Osteocyte (in vitro differentiated cells): ENCODE measurements around the gene PNMA5. TPM values are rescaled to one million over a fixed set of nuclear protein-coding genes. Genes with fewer than 3 reads are reported as not detected.

Experiments
- DNase-seq: peaks from one replicate; pipeline ENCODE4 v3.0.0; 2021; ENCODE audit warnings: mixed read lengths; ENCODE audit not compliant: unreplicated experiment; ENCODE audit errors: extremely low spot score
- H3K27ac Mint-ChIP-seq: one replicate; pipeline ENCODE4 v1.8.0; 2021; ENCODE audit warnings: mild to moderate bottlenecking, mixed read lengths; ENCODE audit not compliant: unreplicated experiment
- H3K27me3 Mint-ChIP-seq: one replicate; pipeline ENCODE4 v1.8.0; 2021; ENCODE audit warnings: mixed read lengths; ENCODE audit not compliant: unreplicated experiment
- H3K36me3 Mint-ChIP-seq: one replicate; pipeline ENCODE4 v1.8.0; 2021; ENCODE audit warnings: mixed read lengths; ENCODE audit not compliant: unreplicated experiment
- H3K4me1 Mint-ChIP-seq: one replicate; pipeline ENCODE4 v1.8.0; 2021; ENCODE audit warnings: mixed read lengths; ENCODE audit not compliant: unreplicated experiment
- H3K4me3 Mint-ChIP-seq: one replicate; pipeline ENCODE4 v1.8.0; 2021; ENCODE audit warnings: mild to moderate bottlenecking, moderate library complexity, mixed read lengths; ENCODE audit not compliant: unreplicated experiment
- H3K9me3 Mint-ChIP-seq: one replicate; pipeline ENCODE4 v1.8.0; 2021; ENCODE audit warnings: mixed read lengths; ENCODE audit not compliant: unreplicated experiment
- CTCF ChIP-seq: fragments of 200-600 bp; sonication (generic); IDR thresholded peaks from 2 replicates; pipeline ENCODE4 v1.5.0; 2021; ENCODE audit warnings: antibody characterized with exemption, mild to moderate bottlenecking, moderate library complexity
- total RNA-seq: library from RNA; stranded (reverse); gene quantifications from 2 replicates; pipeline ENCODE4 v1.2.1, GENCODE V29; 2021

Gene PNMA5
- total RNA-seq, 1 donor from 2014 or later = not detected

DNA sequence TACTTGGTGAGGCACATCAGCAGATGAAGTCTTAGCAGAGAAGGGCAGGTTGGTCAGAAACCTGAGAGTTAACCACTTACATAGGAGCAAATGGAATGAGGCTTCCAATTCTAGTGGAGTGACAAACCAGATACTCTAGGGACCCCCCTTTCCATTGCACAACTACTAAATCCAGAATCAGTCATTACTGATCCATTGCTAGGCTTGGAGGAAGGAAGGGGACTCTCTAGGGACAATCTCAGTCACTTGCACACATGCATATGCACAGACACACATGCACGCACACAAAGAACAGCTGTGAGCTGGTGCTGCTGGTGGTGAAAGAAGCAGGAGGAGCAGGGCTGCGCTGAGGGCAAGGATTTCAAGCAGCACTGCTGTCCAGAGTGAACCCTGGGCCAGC, 25.7 kb downstream of the PNMA5 start:
- no peak for DNase-seq
- H3K27ac Mint-ChIP-seq = no peak overlapping the region
- H3K4me3 Mint-ChIP-seq = no peak overlapping the region
- peaks cover 5% of the 10 kb centered on the region for H3K36me3 Mint-ChIP-seq
- H3K9me3 Mint-ChIP-seq = no peaks in the 10 kb centered on the region
- H3K27me3 Mint-ChIP-seq = no peaks in the 10 kb centered on the region
- TF ChIP-seq CTCF = no peak
- no peaks in the 10 kb centered on the region for H3K4me1 Mint-ChIP-seq

- no peak overlapping the region for H3K4me3 Mint-ChIP-seq
- H3K27ac Mint-ChIP-seq = no peak overlapping the region
- H3K4me1 Mint-ChIP-seq = peaks cover 11% of the 10 kb centered on the region
- peaks cover 2% of the 10 kb centered on the region for H3K36me3 Mint-ChIP-seq
- no peak for DNase-seq
- no peaks in the 10 kb centered on the region for H3K27me3 Mint-ChIP-seq
- no peaks in the 10 kb centered on the region for H3K9me3 Mint-ChIP-seq
- no peak for TF ChIP-seq CTCF
Measured at GRCh38 chrX:152960115-152960514, 33.8 kb downstream of the PNMA5 start.

DNA sequence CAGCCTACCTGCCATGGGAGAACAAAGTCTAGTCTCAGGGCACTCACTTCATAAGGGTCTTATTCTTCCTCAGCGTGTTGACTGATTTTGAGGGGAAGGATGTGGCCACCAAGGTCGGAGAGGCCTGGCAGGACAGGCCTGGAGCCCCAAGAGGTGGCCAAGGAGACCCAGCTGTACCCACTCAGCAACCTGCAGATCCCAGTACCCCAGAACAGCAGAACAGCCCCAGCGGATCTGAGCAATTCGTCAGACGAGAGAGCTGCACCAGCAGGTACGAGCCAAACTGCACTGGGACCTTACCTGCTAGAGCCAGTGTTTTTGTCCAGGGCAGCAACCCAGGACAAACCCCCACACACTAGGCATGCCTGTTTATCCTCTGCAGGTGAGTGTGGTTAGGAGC, 34.3 kb downstream of the PNMA5 start:
- no peak for TF ChIP-seq CTCF
- DNase-seq = no peak
- Mint-ChIP-seq H3K9me3 (no peaks in the 10 kb centered on the region), H3K36me3 (no peaks in the 10 kb centered on the region), H3K4me3 (no peak overlapping the region), H3K4me1 (peaks cover 11% of the 10 kb centered on the region), H3K27me3 (no peaks in the 10 kb centered on the region), H3K27ac (no peak overlapping the region)

DNA sequence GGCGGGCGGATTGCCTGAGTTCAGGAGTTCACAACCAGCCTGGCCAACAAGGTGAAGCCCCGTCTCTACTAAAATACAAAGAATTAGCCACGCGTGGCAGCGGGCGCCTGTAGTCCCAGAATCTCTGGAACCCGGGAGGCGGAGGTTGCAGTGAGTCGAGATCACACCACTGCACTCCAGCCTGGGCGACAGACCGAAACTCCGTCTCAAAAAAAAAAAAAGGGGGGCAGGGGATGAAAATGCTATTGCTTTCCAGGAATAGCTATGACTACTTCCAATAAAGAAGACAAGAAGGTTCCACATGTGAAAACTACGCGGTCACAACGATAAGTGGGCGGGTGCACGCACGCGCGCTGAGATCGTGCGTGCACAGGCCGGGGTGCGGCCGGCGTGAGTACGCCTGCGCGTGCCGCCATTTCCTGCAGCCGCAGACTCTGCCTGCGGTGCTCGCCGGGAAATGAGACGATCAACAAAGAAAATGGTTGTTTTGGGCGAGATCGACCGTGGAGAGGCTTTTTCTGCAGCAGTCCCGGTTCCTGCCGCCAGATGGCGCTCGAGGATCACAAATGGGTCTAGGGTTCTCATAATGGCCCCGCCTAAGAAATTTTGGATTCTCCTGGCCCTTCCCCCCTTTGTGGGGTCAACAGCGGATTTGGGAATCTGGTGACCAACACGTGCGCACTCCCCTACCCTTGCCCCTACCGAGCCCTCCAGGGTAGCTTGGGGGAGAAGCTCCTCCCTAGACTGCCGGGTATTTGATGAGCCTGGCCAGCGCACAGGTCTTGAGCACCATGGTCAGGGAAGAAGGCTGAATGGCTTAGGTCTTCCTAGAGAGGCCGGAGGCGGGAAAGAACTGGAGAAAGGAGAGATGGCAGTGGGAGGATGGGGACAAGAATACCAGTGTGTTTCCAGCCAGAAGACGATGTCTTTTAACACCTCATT, 35.1 kb downstream of the PNMA5 start:
- DNase-seq = peak; percentile 95
- peak; percentile 91 for TF ChIP-seq CTCF

DNA sequence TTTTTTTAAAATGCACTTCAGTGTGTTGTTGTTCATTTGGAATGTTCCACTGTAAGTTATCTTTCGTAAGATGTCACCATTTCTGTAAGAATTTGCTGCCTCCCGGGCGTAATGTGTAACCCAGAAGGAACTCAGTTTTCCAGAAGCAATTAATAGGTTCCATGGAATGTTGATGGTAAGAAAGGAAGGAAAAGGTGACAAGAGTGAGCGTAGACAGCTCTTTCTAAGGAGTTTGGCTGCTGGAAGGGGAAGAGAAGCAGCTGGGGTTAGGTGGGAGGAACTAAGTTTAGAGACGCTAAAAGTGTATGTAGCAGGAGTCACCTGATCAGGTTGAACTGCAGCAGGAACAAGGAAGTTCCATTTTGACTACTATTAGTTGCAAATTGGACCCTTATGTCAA, 35.9 kb downstream of the PNMA5 start:
- no peak for TF ChIP-seq CTCF
- no peak for DNase-seq
- H3K27ac Mint-ChIP-seq = peak overlapping the region; percentile 24
- no peaks in the 10 kb centered on the region for H3K27me3 Mint-ChIP-seq
- H3K4me3 Mint-ChIP-seq = peak overlapping the region; percentile 71
- H3K4me1 Mint-ChIP-seq = peaks cover 11% of the 10 kb centered on the region
- no peaks in the 10 kb centered on the region for H3K36me3 Mint-ChIP-seq
- no peaks in the 10 kb centered on the region for H3K9me3 Mint-ChIP-seq

More for the DNA sequence above, 35.1 kb downstream of the PNMA5 start:
- H3K4me3 Mint-ChIP-seq = peak overlapping the region; percentile 71
- no peaks in the 10 kb centered on the region for H3K27me3 Mint-ChIP-seq
- H3K27ac Mint-ChIP-seq = peak overlapping the region; percentile 92
- H3K4me1 Mint-ChIP-seq = peaks cover 11% of the 10 kb centered on the region
- H3K36me3 Mint-ChIP-seq = no peaks in the 10 kb centered on the region
- H3K9me3 Mint-ChIP-seq = no peaks in the 10 kb centered on the region
